Liver (tissue), 9 donors: Measurements from ENCODE around the gene JMJD4. TPM values are rescaled to one million over a fixed set of nuclear protein-coding genes. Genes with fewer than 3 reads are reported as not detected.

Experiments used
- DNase-seq: peaks from one replicate; pipeline ENCODE4 v3.0.0-alpha.2; 2017; ENCODE audit warnings: low spot score
- H3K27ac ChIP-seq, 2 donors: one replicate each; pipeline ENCODE4 v1.7.0; 2013; ENCODE audit warnings: inconsistent platforms in 2 of 2, low read length in 2 of 2, control low read depth in 1 of 2, low read depth in 1 of 2, mild to moderate bottlenecking in 1 of 2
- H3K27me3 ChIP-seq, 4 donors: one replicate each; pipeline versions ENCODE4 v1.6.1 to v1.7.0; 2013; ENCODE audit warnings: low read length in 3 of 4, inconsistent platforms in 1 of 4, mild to moderate bottlenecking in 1 of 4, moderate library complexity in 1 of 4; ENCODE audit not compliant: control insufficient read depth in 4 of 4, insufficient read depth in 4 of 4
- H3K36me3 ChIP-seq, 4 donors: one replicate each; pipeline versions ENCODE4 v1.6.1 to v1.7.0; 2013; ENCODE audit warnings: low read length in 3 of 4, mild to moderate bottlenecking in 3 of 4, low read depth in 1 of 4, moderate library complexity in 1 of 4; ENCODE audit not compliant: control insufficient read depth in 4 of 4, insufficient read depth in 3 of 4
- H3K4me1 ChIP-seq, 4 donors: one replicate each; pipeline versions ENCODE4 v1.6.1 to v1.7.0; 2013; ENCODE audit warnings: low read length in 3 of 4, mild to moderate bottlenecking in 3 of 4, moderate library complexity in 1 of 4; ENCODE audit not compliant: control insufficient read depth in 4 of 4, insufficient read depth in 4 of 4
- H3K4me3 ChIP-seq, 3 donors: one replicate each; pipeline versions ENCODE4 v1.6.1 to v1.7.0; 2013; ENCODE audit warnings: low read length in 3 of 3, control low read depth in 1 of 3, low read depth in 1 of 3, mild to moderate bottlenecking in 1 of 3
- H3K9ac ChIP-seq, 2 donors: one replicate each; pipeline ENCODE4 v1.7.0; 2013; ENCODE audit warnings: low read length in 2 of 2, mild to moderate bottlenecking in 2 of 2, moderate library complexity in 2 of 2, control low read depth in 1 of 2, low read depth in 1 of 2
- H3K9me3 ChIP-seq, 4 donors: one replicate each; pipeline versions ENCODE4 v1.6.1 to v1.7.0; 2013; ENCODE audit warnings: low read length in 3 of 4; ENCODE audit not compliant: control insufficient read depth in 4 of 4
- EGR1 ChIP-seq, 2 donors: IDR thresholded peaks; 2 replicates each; pipeline ENCODE4 v1.6.1; 2016 to 2018; ENCODE audit warnings: antibody characterized with exemption in 2 of 2, low read depth in 2 of 2
- FOXA1 ChIP-seq: IDR thresholded peaks from 2 replicates; pipeline ENCODE4 v1.6.1; 2016; ENCODE audit warnings: antibody characterized with exemption
- FOXA2 ChIP-seq: IDR thresholded peaks from 2 replicates; pipeline ENCODE4 v1.6.1; 2016; ENCODE audit warnings: antibody characterized with exemption
- GABPA ChIP-seq, 2 donors: IDR thresholded peaks in 1 of 2; conservative IDR thresholded peaks in 1 of 2; 2 replicates each; pipeline ENCODE4 v1.6.1; 2016; ENCODE audit warnings: antibody characterized with exemption in 2 of 2, mild to moderate bottlenecking in 1 of 2, moderate library complexity in 1 of 2
- HNF4A ChIP-seq, 2 donors: conservative IDR thresholded peaks; 2 replicates each; pipeline ENCODE4 v1.6.1; 2016; ENCODE audit warnings: antibody characterized with exemption in 2 of 2, mild to moderate bottlenecking in 2 of 2
- HNF4G ChIP-seq: IDR thresholded peaks from 2 replicates; pipeline ENCODE4 v1.6.1; 2016; ENCODE audit warnings: antibody characterized with exemption
- JUND ChIP-seq, 2 donors: IDR thresholded peaks; 2 replicates each; pipeline ENCODE4 v1.6.1; 2016; ENCODE audit warnings: antibody characterized with exemption in 2 of 2
- NR2F2 ChIP-seq: IDR thresholded peaks from 2 replicates; pipeline ENCODE4 v1.6.1; 2016; ENCODE audit warnings: antibody characterized with exemption
- RAD21 ChIP-seq, 2 donors: IDR thresholded peaks; 2 replicates each; pipeline ENCODE4 v1.6.1; 2016; ENCODE audit warnings: antibody characterized with exemption in 2 of 2, mild to moderate bottlenecking in 2 of 2
- RXRA ChIP-seq, 2 donors: IDR thresholded peaks; 2 replicates each; pipeline ENCODE4 v1.6.1; 2017 to 2018; ENCODE audit warnings: antibody characterized with exemption in 2 of 2, mild to moderate bottlenecking in 1 of 2
- TAF1 ChIP-seq: conservative IDR thresholded peaks from 2 replicates; pipeline ENCODE4 v1.6.1; 2016; ENCODE audit warnings: antibody characterized with exemption, mild to moderate bottlenecking
- YY1 ChIP-seq: IDR thresholded peaks from 2 replicates; pipeline ENCODE4 v1.6.1; 2016; ENCODE audit warnings: antibody characterized with exemption, mild to moderate bottlenecking
- WGBS: extraction: QIAGEN DNeasy Blood & Tissue Kit; methylation state at CpG from one replicate; pipeline ENCODE4 v1.1.7; 2013; 5-methylcytosine and 5-hydroxymethylcytosine counted together
- polyA plus RNA-seq, 2 donors: library from polyadenylated mRNA; stranded (reverse) in 1 of 2; unstranded in 1 of 2; fragments of 200-250 nt in 1 of 2; fragments of >200 nt in 1 of 2; fragmentation: Nextera tagmentation in 1 of 2; extraction: Ambion mirVana in 1 of 2; gene quantifications; one replicate each; pipeline versions ENCODE4 v1.2.1 to v1.2.3, GENCODE V29; 2013 to 2015
- total RNA-seq, 2 donors: library from RNA; depleted of rRNA; stranded (reverse); fragments of >200 nt; gene quantifications; one replicate each; pipeline ENCODE4 v1.2.3, GENCODE V29; 2014
- TF ChIP-seq, protein P1 (sequence below): fragments of 150-350 bp; IDR thresholded peaks from 2 replicates; pipeline ENCODE4 v1.5.1; 2017; ENCODE audit warnings: improper control_type of control experiment, low read depth, low read length; ENCODE audit not compliant: missing input control
- TF ChIP-seq, protein P2 (sequence below): IDR thresholded peaks from 2 replicates; pipeline ENCODE4 v1.6.1; 2016; ENCODE audit warnings: antibody characterized with exemption
- TF ChIP-seq, protein P3 (sequence below): IDR thresholded peaks from 2 replicates; pipeline ENCODE4 v1.6.1; 2016; ENCODE audit warnings: antibody characterized with exemption
- TF ChIP-seq, protein P4 (sequence below): IDR thresholded peaks from 2 replicates; pipeline ENCODE4 v1.6.1; 2016; ENCODE audit warnings: antibody characterized with exemption
- donor health status: healthy.
- donor health status: healthy.
- donor health status: healthy.
- donor health status: healthy.
- donor health status: healthy.

JMJD4 gene
- total and polyA plus RNA-seq, 4 donors, result 12.4 to 22.1 (median 14.1) TPM

DNA sequence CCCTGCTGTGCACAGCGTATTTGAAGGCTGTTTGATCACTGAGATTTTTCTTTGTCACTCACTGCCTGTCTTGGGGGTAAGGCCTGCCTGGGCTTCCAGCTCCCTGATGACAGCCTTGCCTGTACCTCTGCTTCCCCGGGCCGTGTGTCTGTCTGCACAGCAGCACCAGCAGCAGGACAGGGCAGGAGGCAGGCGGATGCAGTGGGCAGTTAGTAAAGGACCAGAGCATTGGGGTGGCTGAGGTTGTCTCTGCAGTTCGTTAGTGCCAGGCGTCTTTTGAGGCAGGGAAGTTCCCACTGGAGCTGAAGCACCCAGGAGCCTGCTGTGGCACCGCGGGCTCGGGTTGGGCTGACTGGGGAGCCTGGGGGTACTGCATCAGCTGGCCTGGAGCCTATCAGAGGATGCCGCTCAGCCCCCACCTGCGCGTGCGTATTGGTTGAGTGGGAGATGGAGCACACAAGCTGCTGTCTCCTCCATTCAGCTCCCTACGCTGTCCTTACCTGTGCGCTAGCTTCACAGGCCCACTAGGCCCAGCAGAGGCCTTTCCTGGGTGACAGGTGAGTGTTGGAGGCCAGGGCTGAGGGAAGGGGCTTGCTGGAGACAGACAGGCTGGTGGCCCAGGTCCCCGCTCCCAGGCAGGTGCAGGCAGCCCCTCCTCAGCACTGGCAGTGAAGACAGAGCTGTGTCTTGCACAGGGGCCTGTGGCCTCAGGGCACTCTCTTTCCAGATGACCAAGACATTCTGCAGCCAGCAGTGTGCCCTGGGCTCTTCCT lies 28.3 kb upstream of the JMJD4 start (continued):
- TF ChIP-seq RAD21 (IDR thresholded peaks at IDR 0.05), result no peak

DNA sequence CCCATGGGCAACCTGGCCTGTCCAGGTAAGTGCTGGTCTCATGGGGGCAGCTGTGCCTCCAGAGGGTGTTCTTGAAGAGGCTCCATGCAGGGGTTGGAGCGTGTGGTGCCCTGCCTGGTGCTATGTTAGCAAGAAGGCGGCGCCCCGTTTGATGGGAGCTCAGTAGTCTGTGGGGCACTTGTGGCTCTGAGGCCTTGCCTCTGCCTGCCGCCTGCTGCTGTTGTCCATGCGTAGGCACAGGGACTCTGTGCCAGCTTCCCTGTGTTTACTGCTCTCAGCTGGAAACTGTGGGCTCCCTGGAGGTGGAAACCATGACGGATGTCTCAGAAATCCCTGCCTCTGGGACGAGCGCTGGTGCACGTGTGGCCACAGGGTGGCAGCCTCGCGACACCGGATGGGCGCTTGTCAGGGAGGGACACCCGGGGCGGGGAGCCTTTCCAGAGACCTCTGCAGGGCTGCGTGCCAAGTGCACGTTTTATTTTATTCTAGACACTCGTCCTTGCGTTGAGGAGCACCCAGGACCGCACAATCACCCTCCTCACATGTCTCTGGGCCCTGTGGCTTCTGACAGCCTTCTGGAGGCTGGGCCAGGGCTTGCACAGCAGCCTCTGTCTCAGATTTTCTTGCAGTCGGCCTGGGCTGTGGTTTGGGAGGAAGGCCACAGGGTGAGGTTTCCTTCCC lies 27.3 kb upstream of the JMJD4 start:
- no peak overlapping the region for H3K9ac ChIP-seq
- H3K4me3 ChIP-seq, result no peak overlapping the region
- peak; percentile 82 for DNase-seq
- TF ChIP-seq GABPA (IDR thresholded peaks at IDR 0.05 in 1 of 2, conservative IDR thresholded peaks at IDR 0.05 in 1 of 2) (no peak), YY1 (no peak), EGR1 (IDR thresholded peaks at IDR 0.05; ENCODE audit: low read depth in 2 of 2) (no peak), FOXA2 (no peak), HNF4G (no peak), RAD21 (IDR thresholded peaks at IDR 0.05) (peak; percentile 85 to 94)
- TF ChIP-seq, protein P1, sequence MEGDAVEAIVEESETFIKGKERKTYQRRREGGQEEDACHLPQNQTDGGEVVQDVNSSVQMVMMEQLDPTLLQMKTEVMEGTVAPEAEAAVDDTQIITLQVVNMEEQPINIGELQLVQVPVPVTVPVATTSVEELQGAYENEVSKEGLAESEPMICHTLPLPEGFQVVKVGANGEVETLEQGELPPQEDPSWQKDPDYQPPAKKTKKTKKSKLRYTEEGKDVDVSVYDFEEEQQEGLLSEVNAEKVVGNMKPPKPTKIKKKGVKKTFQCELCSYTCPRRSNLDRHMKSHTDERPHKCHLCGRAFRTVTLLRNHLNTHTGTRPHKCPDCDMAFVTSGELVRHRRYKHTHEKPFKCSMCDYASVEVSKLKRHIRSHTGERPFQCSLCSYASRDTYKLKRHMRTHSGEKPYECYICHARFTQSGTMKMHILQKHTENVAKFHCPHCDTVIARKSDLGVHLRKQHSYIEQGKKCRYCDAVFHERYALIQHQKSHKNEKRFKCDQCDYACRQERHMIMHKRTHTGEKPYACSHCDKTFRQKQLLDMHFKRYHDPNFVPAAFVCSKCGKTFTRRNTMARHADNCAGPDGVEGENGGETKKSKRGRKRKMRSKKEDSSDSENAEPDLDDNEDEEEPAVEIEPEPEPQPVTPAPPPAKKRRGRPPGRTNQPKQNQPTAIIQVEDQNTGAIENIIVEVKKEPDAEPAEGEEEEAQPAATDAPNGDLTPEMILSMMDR, result peak; percentile 73
- TF ChIP-seq, protein P2, sequence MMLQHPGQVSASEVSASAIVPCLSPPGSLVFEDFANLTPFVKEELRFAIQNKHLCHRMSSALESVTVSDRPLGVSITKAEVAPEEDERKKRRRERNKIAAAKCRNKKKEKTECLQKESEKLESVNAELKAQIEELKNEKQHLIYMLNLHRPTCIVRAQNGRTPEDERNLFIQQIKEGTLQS, result no peak
- TF ChIP-seq, protein P3, sequence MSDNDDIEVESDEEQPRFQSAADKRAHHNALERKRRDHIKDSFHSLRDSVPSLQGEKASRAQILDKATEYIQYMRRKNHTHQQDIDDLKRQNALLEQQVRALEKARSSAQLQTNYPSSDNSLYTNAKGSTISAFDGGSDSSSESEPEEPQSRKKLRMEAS, result no peak
- H3K9me3 ChIP-seq, result no peaks in the 10 kb centered on the region
- WGBS, result 33% methylated on average over 22 of the region's 22 CpGs
- H3K27ac ChIP-seq, result no peak overlapping the region
- H3K4me1 ChIP-seq, result peaks cover 1 to 24% (median 14%) of the 10 kb centered on the region in 4 donors
- peaks cover 0 to 37% (median 19%) of the 10 kb centered on the region in 4 donors for H3K36me3 ChIP-seq
- no peaks in the 10 kb centered on the region for H3K27me3 ChIP-seq

DNA sequence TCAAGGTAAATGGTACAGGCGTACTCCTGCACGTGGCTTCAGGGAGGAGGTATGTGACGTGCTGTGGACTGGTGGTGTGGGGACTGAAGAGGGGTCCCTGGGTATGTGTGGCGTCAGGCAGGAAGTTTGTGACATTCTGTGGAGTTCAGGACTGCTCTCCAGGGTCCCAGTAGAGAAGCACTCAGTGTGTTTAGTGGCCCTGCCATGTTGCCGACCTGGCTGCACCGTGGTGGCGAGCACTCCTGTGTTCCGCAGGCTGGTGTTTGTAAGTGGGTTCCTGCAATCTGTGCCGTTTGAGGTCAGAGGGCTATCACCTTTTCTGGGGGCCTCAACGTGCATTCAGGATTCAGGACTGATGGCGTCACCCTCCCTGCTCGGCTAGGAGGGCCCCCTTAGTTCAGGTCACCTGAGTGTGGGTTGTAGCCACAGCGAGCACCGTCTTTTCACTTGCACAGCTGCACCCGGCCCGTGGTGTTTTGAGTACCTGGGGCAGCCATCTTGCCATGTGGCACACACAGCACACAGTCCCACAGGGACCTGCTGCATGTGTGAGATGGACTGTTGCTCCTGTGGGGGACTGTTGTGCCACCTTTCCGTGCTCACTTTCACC lies 26.6 kb upstream of the JMJD4 start:
- Histone ChIP-seq H3K9me3 (no peaks in the 10 kb centered on the region), H3K4me3 (no peak overlapping the region), H3K27me3 (no peaks in the 10 kb centered on the region), H3K4me1 (peaks cover 1 to 24% (median 14%) of the 10 kb centered on the region in 4 donors), H3K9ac (no peak overlapping the region), H3K27ac (no peak overlapping the region), H3K36me3 (peaks cover 0 to 32% (median 20%) of the 10 kb centered on the region in 4 donors)
- DNase-seq, result no peak
- 89% methylated on average over 17 of the region's 17 CpGs for WGBS
- TF ChIP-seq YY1, result no peak
- TF ChIP-seq RXRA (IDR thresholded peaks at IDR 0.05), result no peak
- TF ChIP-seq, protein P1, result no peak
- no peak for TF ChIP-seq FOXA1
- no peak for TF ChIP-seq JUND (IDR thresholded peaks at IDR 0.05)
- no peak for TF ChIP-seq TAF1
- TF ChIP-seq RAD21 (IDR thresholded peaks at IDR 0.05), result no peak
- TF ChIP-seq, protein P3, result no peak
- no peak for TF ChIP-seq GABPA (IDR thresholded peaks at IDR 0.05 in 1 of 2, conservative IDR thresholded peaks at IDR 0.05 in 1 of 2)
- TF ChIP-seq, protein P4, sequence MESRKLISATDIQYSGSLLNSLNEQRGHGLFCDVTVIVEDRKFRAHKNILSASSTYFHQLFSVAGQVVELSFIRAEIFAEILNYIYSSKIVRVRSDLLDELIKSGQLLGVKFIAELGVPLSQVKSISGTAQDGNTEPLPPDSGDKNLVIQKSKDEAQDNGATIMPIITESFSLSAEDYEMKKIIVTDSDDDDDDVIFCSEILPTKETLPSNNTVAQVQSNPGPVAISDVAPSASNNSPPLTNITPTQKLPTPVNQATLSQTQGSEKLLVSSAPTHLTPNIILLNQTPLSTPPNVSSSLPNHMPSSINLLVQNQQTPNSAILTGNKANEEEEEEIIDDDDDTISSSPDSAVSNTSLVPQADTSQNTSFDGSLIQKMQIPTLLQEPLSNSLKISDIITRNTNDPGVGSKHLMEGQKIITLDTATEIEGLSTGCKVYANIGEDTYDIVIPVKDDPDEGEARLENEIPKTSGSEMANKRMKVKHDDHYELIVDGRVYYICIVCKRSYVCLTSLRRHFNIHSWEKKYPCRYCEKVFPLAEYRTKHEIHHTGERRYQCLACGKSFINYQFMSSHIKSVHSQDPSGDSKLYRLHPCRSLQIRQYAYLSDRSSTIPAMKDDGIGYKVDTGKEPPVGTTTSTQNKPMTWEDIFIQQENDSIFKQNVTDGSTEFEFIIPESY, result no peak
- TF ChIP-seq FOXA2, result no peak
- no peak for TF ChIP-seq HNF4G
- no peak for TF ChIP-seq EGR1 (IDR thresholded peaks at IDR 0.05; ENCODE audit: low read depth in 2 of 2)
- TF ChIP-seq, protein P2, result no peak
- TF ChIP-seq HNF4A (conservative IDR thresholded peaks at IDR 0.05), result no peak
- TF ChIP-seq NR2F2, result no peak
